Natural killer cell (primary cell): ENCODE results near the gene RABEP2. TPM values are rescaled to one million over a fixed set of nuclear protein-coding genes. Genes with fewer than 3 reads are reported as not detected.
A peak's percentile ranks its signal among the peaks of the same experiment; 100 is the strongest.

Source experiments
- ATAC-seq, 3 donors: fragments of 150-1000 bp in 2 of 3; fragments of 200-7000 bp in 1 of 3; cut with Tn5 transposase; 1 replicate in 1 of 3; 2 replicates in 2 of 3; pipeline ENCODE4 v1.10.0; 2021; ENCODE audit warnings: mild to moderate bottlenecking in 2 of 3, moderate library complexity in 2 of 3
- DNase-seq, 2 donors: peaks; one replicate each; pipeline versions ENCODE4 v3.0.0 to v3.0.0-alpha.2; 2013 to 2021; ENCODE audit warnings: mixed read lengths in 1 of 2
- H3K27ac ChIP-seq: one replicate; pipeline ENCODE4 v1.5.1; 2013; ENCODE audit warnings: mild to moderate bottlenecking, low read length
- H3K27me3 ChIP-seq: one replicate; pipeline ENCODE4 v1.6.1; 2013; ENCODE audit warnings: low read length; ENCODE audit not compliant: control insufficient read depth, insufficient read depth
- H3K36me3 ChIP-seq: one replicate; pipeline ENCODE4 v1.6.1; 2013; ENCODE audit warnings: low read length; ENCODE audit not compliant: control insufficient read depth, insufficient read depth
- H3K4me1 ChIP-seq: one replicate; pipeline ENCODE4 v1.6.1; 2013; ENCODE audit warnings: low read length; ENCODE audit not compliant: control insufficient read depth, insufficient read depth
- H3K4me3 ChIP-seq: one replicate; pipeline ENCODE4 v1.5.1; 2013; ENCODE audit warnings: low read length
- H3K9me3 ChIP-seq: one replicate; pipeline ENCODE4 v1.6.1; 2013; ENCODE audit warnings: low read length; ENCODE audit not compliant: control insufficient read depth, insufficient read depth
- H3K27ac Mint-ChIP-seq, 2 donors: one replicate each; pipeline ENCODE4 v1.8.0; 2022; ENCODE audit warnings: mild to moderate bottlenecking in 2 of 2, mixed read lengths in 2 of 2, moderate library complexity in 1 of 2
- H3K27me3 Mint-ChIP-seq, 2 donors: one replicate each; pipeline ENCODE4 v1.8.0; 2022; ENCODE audit warnings: low read depth in 2 of 2, mixed read lengths in 2 of 2
- H3K36me3 Mint-ChIP-seq: one replicate; pipeline ENCODE4 v1.8.0; 2022; ENCODE audit warnings: mixed read lengths
- H3K4me1 Mint-ChIP-seq, 2 donors: one replicate each; pipeline ENCODE4 v1.8.0; 2022; ENCODE audit warnings: mixed read lengths in 2 of 2
- H3K4me3 Mint-ChIP-seq: one replicate; pipeline ENCODE4 v1.8.0; 2022; ENCODE audit warnings: mild to moderate bottlenecking, moderate library complexity, mixed read lengths
- H3K9me3 Mint-ChIP-seq, 2 donors: one replicate each; pipeline ENCODE4 v1.8.0; 2022; ENCODE audit warnings: mixed read lengths in 2 of 2
- WGBS: methylation state at CpG from one replicate; pipeline ENCODE4 v1.1.7; 2013; ENCODE audit warnings: missing lambda C conversion rate; ENCODE audit not compliant: insufficient coverage; 5-methylcytosine and 5-hydroxymethylcytosine counted together
- intact Hi-C: fragments of 100-400 bp; cut with micrococcal nuclease; formaldehyde crosslinking; loops from one replicate; pipeline ENCODE4 v1.14.2; 2022
- total RNA-seq, 4 donors: library from RNA; stranded (reverse); fragments of 120-200 nt in 1 of 4; gene quantifications; one replicate each; pipeline versions ENCODE4 v1.2.3 to v1.2.4, GENCODE V29; 2013 to 2022
- TF ChIP-seq, protein P1 (sequence below): fragments of 200-600 bp; IDR thresholded peaks from one replicate; pipeline ENCODE4 v1.8.0; 2022; ENCODE audit warnings: antibody characterized with exemption

Gene RABEP2
- total RNA-seq, 3 donors from 2014 or later (not counting 1 experiment from before 2014, with no cell fraction given) = 53.4 to 63.4 (median 60.1) TPM

DNA sequence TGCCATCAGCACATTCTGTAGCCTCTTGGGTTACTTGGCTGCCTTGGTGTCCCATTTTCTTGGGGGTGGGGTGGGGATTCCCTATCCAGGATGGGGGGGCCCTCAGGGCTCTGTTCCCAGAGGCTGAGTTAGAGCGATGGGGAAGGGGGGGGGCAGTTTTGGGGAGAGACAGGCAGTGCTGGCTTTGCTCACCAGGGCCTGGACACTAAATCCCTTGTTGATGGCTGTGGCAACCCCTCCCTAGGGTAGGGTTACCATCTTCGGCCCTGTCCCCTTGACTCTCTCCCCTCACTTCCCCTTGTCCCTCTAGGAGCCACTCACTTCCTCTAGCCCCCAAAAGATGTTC is 47.4 kb downstream of the RABEP2 start:
- H3K27ac ChIP-seq = no peak overlapping the region
- H3K9me3 Mint-ChIP-seq = no peaks in the 10 kb centered on the region
- H3K36me3 Mint-ChIP-seq = no peaks in the 10 kb centered on the region
- H3K4me3 Mint-ChIP-seq = peak overlapping the region; percentile 35
- ATAC-seq (no peak), DNase-seq (no peak)
- peaks cover 10 to 27% of the 10 kb centered on the region in 2 donors for H3K4me1 Mint-ChIP-seq
- H3K27me3 ChIP-seq = no peaks in the 10 kb centered on the region
- H3K36me3 ChIP-seq = peaks cover 6% of the 10 kb centered on the region
- peaks cover 0 to 6% of the 10 kb centered on the region in 2 donors for H3K27me3 Mint-ChIP-seq
- H3K4me1 ChIP-seq = peaks cover 23% of the 10 kb centered on the region
- peak overlapping the region in 1 of 2 donors; percentile 61 for H3K27ac Mint-ChIP-seq
- TF ChIP-seq, protein P1, sequence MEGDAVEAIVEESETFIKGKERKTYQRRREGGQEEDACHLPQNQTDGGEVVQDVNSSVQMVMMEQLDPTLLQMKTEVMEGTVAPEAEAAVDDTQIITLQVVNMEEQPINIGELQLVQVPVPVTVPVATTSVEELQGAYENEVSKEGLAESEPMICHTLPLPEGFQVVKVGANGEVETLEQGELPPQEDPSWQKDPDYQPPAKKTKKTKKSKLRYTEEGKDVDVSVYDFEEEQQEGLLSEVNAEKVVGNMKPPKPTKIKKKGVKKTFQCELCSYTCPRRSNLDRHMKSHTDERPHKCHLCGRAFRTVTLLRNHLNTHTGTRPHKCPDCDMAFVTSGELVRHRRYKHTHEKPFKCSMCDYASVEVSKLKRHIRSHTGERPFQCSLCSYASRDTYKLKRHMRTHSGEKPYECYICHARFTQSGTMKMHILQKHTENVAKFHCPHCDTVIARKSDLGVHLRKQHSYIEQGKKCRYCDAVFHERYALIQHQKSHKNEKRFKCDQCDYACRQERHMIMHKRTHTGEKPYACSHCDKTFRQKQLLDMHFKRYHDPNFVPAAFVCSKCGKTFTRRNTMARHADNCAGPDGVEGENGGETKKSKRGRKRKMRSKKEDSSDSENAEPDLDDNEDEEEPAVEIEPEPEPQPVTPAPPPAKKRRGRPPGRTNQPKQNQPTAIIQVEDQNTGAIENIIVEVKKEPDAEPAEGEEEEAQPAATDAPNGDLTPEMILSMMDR = no peak
- WGBS = 75% methylated on average over 2 of the region's 2 CpGs
- H3K9me3 ChIP-seq = no peaks in the 10 kb centered on the region
- intact Hi-C loops = no loop called here
- H3K4me3 ChIP-seq = no peak overlapping the region

DNA sequence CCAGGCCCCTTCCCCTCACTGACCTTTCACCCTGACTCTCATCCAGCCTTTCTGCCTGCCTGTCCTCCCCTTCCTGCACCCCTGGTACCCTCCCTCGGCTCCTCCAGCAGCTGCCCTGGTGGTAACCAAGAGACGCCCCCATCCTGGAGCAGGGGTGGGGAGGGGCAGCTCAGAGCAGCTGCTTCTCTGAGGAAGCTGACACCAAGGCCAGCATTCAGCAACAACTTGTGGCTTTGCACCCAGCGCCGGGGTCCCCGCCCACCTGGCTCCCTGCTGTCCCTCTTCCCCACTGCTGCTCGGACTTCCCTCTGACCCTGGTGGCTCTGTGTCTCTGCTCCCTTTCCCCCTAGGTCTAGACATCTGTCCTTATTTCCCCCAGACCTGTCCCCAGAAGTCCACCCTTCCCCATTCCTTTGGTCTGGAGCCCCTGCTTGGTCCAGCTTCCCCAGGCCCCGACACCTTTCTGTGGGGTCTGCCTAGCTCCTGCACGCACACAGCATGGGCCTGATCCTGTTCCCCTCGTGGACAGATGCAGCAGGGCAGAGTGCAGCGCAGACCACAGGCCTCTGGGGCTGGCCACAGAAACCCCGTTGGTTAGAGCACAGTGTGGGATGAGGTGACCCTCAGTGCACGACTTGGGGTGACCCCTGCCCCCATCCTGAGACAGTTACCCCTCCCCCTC is 47.9 kb downstream of the RABEP2 start:
- Histone ChIP-seq H3K27ac (no peak overlapping the region), H3K27me3 (no peaks in the 10 kb centered on the region), H3K9me3 (no peaks in the 10 kb centered on the region), H3K4me3 (no peak overlapping the region), H3K4me1 (peaks cover 23% of the 10 kb centered on the region), H3K36me3 (peaks cover 11% of the 10 kb centered on the region)
- H3K4me3 Mint-ChIP-seq = peak overlapping the region; percentile 9
- peak overlapping the region in 1 of 2 donors; percentile 61 for H3K27ac Mint-ChIP-seq
- TF ChIP-seq, protein P1 = no peak
- peaks cover 0 to 6% of the 10 kb centered on the region in 2 donors for H3K27me3 Mint-ChIP-seq
- 32% methylated on average over 12 of the region's 12 CpGs for WGBS
- DNase-seq (no peak), ATAC-seq (no peak)
- no peaks in the 10 kb centered on the region for H3K9me3 Mint-ChIP-seq
- no peaks in the 10 kb centered on the region for H3K36me3 Mint-ChIP-seq
- peaks cover 10 to 27% of the 10 kb centered on the region in 2 donors for H3K4me1 Mint-ChIP-seq
- intact Hi-C loops = no loop called here

DNA sequence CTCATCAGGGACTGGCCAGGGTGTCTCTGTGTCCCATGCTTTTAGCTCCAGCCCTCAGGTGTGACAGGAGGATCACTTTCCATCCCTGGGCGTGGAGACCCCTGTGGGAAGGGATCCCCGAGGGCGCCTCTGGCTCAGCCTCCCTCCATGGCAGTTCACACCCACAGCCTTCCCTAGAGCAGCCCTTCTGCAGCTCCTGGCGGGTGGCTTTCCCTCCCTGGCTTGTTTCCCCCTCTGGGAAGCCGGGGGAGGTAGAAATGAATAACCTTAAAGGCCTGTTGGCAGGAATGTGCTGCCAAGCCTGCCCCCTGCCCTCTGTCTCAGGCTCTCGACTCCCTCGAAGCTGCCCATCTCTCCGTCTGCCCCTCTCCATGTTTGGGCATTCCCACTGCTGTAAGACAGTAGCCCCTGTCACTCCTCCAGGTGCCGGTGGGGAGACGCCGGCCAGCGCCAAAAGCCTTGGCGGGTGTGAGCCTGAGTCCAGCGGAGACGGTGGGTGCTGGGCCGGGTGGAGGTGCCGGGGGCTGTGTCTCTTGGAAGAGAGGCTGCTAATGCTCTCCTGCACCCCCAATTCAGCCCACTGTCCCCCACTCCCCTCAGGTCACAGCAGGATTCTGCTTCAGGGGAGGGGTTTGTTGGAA is 48.9 kb downstream of the RABEP2 start:
- no peaks in the 10 kb centered on the region for H3K9me3 Mint-ChIP-seq
- peaks cover 0 to 4% of the 10 kb centered on the region in 2 donors for H3K27me3 Mint-ChIP-seq
- ATAC-seq = no peak
- TF ChIP-seq, protein P1 = no peak
- Histone ChIP-seq H3K9me3 (no peaks in the 10 kb centered on the region), H3K27me3 (no peaks in the 10 kb centered on the region), H3K4me3 (no peak overlapping the region), H3K4me1 (peaks cover 23% of the 10 kb centered on the region), H3K36me3 (peaks cover 20% of the 10 kb centered on the region), H3K27ac (no peak overlapping the region)
- no peak overlapping the region for H3K27ac Mint-ChIP-seq
- peaks cover 9 to 24% of the 10 kb centered on the region in 2 donors for H3K4me1 Mint-ChIP-seq
- no peaks in the 10 kb centered on the region for H3K36me3 Mint-ChIP-seq
- no peak overlapping the region for H3K4me3 Mint-ChIP-seq
- intact Hi-C loops = no loop called here
- WGBS = 94% methylated on average over 17 of the region's 17 CpGs
- DNase-seq = no peak
